Measurements from ENCODE around the gene ABLIM3.

Gene ABLIM3

GRCh38 chr5:149273237-149273636, 131.9 kb downstream of the ABLIM3 start:
- no peak for TF ChIP-seq REST (IDR thresholded peaks at IDR 0.05; ENCODE audit: insufficient read depth in 1 of 2, low read depth in 2 of 2, low read length in 2 of 2)
- no peak for TF ChIP-seq SIN3A (IDR thresholded peaks at IDR 0.05; ENCODE audit: borderline replicate concordance, insufficient read depth, low read length)
- TF ChIP-seq TAF1 (IDR thresholded peaks at IDR 0.05; ENCODE audit: borderline replicate concordance, insufficient read depth, low read length) = no peak
- TF ChIP-seq POLR2AphosphoS5 (IDR thresholded peaks at IDR 0.05; ENCODE audit: low read depth, low read length) = no peak
- no peak for TF ChIP-seq FOXP2 (optimal IDR thresholded peaks at IDR 0.05; ENCODE audit: borderline replicate concordance, extremely low read depth, extremely low read length, insufficient read depth)

GRCh38 chr5:149273950-149274349, 132.7 kb downstream of the ABLIM3 start:
- TF ChIP-seq POLR2AphosphoS5 (IDR thresholded peaks at IDR 0.05; ENCODE audit: low read depth, low read length) (no peak), FOXP2 (optimal IDR thresholded peaks at IDR 0.05; ENCODE audit: borderline replicate concordance, extremely low read depth, extremely low read length, insufficient read depth) (no peak), SIN3A (IDR thresholded peaks at IDR 0.05; ENCODE audit: borderline replicate concordance, insufficient read depth, low read length) (no peak), REST (IDR thresholded peaks at IDR 0.05; ENCODE audit: insufficient read depth in 1 of 2, low read depth in 2 of 2, low read length in 2 of 2) (no peak), TAF1 (IDR thresholded peaks at IDR 0.05; ENCODE audit: borderline replicate concordance, insufficient read depth, low read length) (no peak)

- TF ChIP-seq REST (IDR thresholded peaks at IDR 0.05; ENCODE audit: insufficient read depth in 1 of 2, low read depth in 2 of 2, low read length in 2 of 2) (no peak), TAF1 (IDR thresholded peaks at IDR 0.05; ENCODE audit: borderline replicate concordance, insufficient read depth, low read length) (no peak), SIN3A (IDR thresholded peaks at IDR 0.05; ENCODE audit: borderline replicate concordance, insufficient read depth, low read length) (no peak), FOXP2 (optimal IDR thresholded peaks at IDR 0.05; ENCODE audit: borderline replicate concordance, extremely low read depth, extremely low read length, insufficient read depth) (no peak), POLR2AphosphoS5 (IDR thresholded peaks at IDR 0.05; ENCODE audit: low read depth, low read length) (no peak)
These were observed 133.6 kb downstream of the ABLIM3 start for GRCh38 chr5:149274939-149275338.

GRCh38 chr5:149277801-149278200, 136.5 kb downstream of the ABLIM3 start:
- TF ChIP-seq FOXP2 (optimal IDR thresholded peaks at IDR 0.05; ENCODE audit: borderline replicate concordance, extremely low read depth, extremely low read length, insufficient read depth) (no peak), REST (IDR thresholded peaks at IDR 0.05; ENCODE audit: insufficient read depth in 1 of 2, low read depth in 2 of 2, low read length in 2 of 2) (no peak), POLR2AphosphoS5 (IDR thresholded peaks at IDR 0.05; ENCODE audit: low read depth, low read length) (no peak), SIN3A (IDR thresholded peaks at IDR 0.05; ENCODE audit: borderline replicate concordance, insufficient read depth, low read length) (no peak), TAF1 (IDR thresholded peaks at IDR 0.05; ENCODE audit: borderline replicate concordance, insufficient read depth, low read length) (no peak)
